ENCODE data around the gene RFNG. TPM values are rescaled to one million over a fixed set of nuclear protein-coding genes. Genes with fewer than 3 reads are reported as not detected.
A peak's percentile ranks its signal among the peaks of the same experiment; 100 is the strongest.

The RFNG gene
- total and polyA plus RNA-seq, 2 of the 13 experiments (the other 11 are each of a cell fraction or from before 2014, with no cell fraction given), result 61.4 to 64.0 TPM

DNA sequence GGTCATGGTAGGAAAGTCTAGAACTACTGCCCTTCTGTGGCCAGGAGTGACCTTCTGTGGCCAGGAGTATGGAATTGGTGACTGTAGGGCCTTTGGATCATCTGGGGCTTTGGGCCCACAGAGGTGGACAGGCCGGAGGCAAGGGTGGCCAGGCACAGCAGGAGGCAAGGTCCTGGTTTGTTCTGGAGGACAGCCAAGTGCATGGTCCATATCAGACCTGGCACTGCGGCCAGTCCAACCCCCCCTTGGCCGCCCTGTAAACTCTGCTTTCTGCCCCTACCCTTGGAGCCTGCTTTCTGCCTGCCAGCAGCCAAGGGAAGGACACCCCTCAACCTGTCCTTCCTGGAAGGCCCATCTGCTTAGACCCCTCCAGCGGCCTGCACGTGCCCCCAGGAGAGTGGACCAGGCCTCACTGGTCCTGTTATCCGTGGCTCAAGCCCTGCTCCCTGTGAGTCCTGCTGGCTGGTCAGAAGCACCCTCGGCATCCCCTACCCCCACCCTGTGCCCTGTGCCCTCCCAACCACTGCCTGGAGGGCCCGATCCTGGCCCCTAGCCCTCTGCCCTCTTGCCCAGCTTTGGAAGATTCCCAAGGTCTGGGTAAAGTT lies 11.8 kb downstream of the RFNG start (continued):
- TF ChIP-seq, protein P1, sequence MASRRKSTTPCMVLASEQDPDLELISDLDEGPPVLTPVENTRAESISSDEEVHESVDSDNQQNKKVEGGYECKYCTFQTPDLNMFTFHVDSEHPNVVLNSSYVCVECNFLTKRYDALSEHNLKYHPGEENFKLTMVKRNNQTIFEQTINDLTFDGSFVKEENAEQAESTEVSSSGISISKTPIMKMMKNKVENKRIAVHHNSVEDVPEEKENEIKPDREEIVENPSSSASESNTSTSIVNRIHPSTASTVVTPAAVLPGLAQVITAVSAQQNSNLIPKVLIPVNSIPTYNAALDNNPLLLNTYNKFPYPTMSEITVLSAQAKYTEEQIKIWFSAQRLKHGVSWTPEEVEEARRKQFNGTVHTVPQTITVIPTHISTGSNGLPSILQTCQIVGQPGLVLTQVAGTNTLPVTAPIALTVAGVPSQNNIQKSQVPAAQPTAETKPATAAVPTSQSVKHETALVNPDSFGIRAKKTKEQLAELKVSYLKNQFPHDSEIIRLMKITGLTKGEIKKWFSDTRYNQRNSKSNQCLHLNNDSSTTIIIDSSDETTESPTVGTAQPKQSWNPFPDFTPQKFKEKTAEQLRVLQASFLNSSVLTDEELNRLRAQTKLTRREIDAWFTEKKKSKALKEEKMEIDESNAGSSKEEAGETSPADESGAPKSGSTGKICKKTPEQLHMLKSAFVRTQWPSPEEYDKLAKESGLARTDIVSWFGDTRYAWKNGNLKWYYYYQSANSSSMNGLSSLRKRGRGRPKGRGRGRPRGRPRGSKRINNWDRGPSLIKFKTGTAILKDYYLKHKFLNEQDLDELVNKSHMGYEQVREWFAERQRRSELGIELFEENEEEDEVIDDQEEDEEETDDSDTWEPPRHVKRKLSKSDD (CRISPR knock-in tag; IDR thresholded peaks at IDR 0.05; ENCODE audit: low read depth), result no peak
- TF ChIP-seq, protein P2, sequence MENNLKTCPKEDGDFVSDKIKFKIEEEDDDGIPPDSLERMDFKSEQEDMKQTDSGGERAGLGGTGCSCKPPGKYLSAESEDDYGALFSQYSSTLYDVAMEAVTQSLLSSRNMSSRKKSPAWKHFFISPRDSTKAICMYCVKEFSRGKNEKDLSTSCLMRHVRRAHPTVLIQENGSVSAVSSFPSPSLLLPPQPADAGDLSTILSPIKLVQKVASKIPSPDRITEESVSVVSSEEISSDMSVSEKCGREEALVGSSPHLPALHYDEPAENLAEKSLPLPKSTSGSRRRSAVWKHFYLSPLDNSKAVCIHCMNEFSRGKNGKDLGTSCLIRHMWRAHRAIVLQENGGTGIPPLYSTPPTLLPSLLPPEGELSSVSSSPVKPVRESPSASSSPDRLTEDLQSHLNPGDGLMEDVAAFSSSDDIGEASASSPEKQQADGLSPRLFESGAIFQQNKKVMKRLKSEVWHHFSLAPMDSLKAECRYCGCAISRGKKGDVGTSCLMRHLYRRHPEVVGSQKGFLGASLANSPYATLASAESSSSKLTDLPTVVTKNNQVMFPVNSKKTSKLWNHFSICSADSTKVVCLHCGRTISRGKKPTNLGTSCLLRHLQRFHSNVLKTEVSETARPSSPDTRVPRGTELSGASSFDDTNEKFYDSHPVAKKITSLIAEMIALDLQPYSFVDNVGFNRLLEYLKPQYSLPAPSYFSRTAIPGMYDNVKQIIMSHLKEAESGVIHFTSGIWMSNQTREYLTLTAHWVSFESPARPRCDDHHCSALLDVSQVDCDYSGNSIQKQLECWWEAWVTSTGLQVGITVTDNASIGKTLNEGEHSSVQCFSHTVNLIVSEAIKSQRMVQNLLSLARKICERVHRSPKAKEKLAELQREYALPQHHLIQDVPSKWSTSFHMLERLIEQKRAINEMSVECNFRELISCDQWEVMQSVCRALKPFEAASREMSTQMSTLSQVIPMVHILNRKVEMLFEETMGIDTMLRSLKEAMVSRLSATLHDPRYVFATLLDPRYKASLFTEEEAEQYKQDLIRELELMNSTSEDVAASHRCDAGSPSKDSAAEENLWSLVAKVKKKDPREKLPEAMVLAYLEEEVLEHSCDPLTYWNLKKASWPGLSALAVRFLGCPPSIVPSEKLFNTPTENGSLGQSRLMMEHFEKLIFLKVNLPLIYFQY (CRISPR knock-in tag; IDR thresholded peaks at IDR 0.05; ENCODE audit: borderline replicate concordance), result peak; percentile 77; the same call in 1 of the 2 replicates
- TF ChIP-seq ZNF235 (CRISPR knock-in tag; IDR thresholded peaks at IDR 0.05; ENCODE audit: borderline replicate concordance) (peak; percentile 62; the same call in 1 of the 2 replicates), DPF2 (CRISPR knock-in tag; IDR thresholded peaks at IDR 0.05; ENCODE audit: borderline replicate concordance, low read depth) (peak; percentile 76; the same call in 1 of the 2 replicates), POLR2G (IDR thresholded peaks at IDR 0.05; ENCODE audit: low read depth, low read length) (no peak), ZBTB7A (CRISPR knock-in tag; IDR thresholded peaks at IDR 0.05) (peak; percentile 66; the same call in 1 of the 2 replicates), FOXP1 (IDR thresholded peaks at IDR 0.05) (no peak), FOXP1 (CRISPR knock-in tag; IDR thresholded peaks at IDR 0.05) (no peak), ZNF274 (CRISPR knock-in tag; IDR thresholded peaks at IDR 0.05) (0 out of 2 replicates have a peak, but pooled peaks have one; percentile 41), CCAR2 (optimal IDR thresholded peaks at IDR 0.05; ENCODE audit: low read depth, low read length) (no peak)
- TF ChIP-seq, protein P3, sequence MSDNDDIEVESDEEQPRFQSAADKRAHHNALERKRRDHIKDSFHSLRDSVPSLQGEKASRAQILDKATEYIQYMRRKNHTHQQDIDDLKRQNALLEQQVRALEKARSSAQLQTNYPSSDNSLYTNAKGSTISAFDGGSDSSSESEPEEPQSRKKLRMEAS (IDR thresholded peaks at IDR 0.05), result peak; percentile 36; the same call in 1 of the 2 replicates
- TF ChIP-seq, protein P4, sequence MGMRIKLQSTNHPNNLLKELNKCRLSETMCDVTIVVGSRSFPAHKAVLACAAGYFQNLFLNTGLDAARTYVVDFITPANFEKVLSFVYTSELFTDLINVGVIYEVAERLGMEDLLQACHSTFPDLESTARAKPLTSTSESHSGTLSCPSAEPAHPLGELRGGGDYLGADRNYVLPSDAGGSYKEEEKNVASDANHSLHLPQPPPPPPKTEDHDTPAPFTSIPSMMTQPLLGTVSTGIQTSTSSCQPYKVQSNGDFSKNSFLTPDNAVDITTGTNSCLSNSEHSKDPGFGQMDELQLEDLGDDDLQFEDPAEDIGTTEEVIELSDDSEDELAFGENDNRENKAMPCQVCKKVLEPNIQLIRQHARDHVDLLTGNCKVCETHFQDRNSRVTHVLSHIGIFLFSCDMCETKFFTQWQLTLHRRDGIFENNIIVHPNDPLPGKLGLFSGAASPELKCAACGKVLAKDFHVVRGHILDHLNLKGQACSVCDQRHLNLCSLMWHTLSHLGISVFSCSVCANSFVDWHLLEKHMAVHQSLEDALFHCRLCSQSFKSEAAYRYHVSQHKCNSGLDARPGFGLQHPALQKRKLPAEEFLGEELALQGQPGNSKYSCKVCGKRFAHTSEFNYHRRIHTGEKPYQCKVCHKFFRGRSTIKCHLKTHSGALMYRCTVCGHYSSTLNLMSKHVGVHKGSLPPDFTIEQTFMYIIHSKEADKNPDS (CRISPR knock-in tag; IDR thresholded peaks at IDR 0.05), result 0 out of 2 replicates have a peak, but pooled peaks have one; percentile 44
- TF ChIP-seq, protein P5, sequence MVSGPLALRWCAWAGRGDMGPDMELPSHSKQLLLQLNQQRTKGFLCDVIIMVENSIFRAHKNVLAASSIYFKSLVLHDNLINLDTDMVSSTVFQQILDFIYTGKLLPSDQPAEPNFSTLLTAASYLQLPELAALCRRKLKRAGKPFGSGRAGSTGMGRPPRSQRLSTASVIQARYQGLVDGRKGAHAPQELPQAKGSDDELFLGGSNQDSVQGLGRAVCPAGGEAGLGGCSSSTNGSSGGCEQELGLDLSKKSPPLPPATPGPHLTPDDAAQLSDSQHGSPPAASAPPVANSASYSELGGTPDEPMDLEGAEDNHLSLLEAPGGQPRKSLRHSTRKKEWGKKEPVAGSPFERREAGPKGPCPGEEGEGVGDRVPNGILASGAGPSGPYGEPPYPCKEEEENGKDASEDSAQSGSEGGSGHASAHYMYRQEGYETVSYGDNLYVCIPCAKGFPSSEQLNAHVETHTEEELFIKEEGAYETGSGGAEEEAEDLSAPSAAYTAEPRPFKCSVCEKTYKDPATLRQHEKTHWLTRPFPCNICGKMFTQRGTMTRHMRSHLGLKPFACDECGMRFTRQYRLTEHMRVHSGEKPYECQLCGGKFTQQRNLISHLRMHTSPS (CRISPR knock-in tag; IDR thresholded peaks at IDR 0.05; ENCODE audit: low read depth), result peak; percentile 95
